LNCaP clone FGC (cell line): Measurements from ENCODE around the gene PHOSPHO1.
"Not testable (repeated sequence)": the region's sequence is repeated elsewhere in the genome, so short reads cannot be mapped to it uniquely, and the experiment has no call there.

Experiments used
- DNase-seq: peaks from one replicate; pipeline ENCODE4 v3.0.0-alpha.2; 2011; ENCODE audit warnings: low read depth
- H3K4me3 ChIP-seq: 2 replicates; pipeline ENCODE4 v1.5.1; 2011; ENCODE audit warnings: mild to moderate bottlenecking, low read depth, low read length, control low read depth
- TF ChIP-seq, protein P1 (sequence below): IDR thresholded peaks from 2 replicates; pipeline ENCODE4 v1.5.1; 2012; ENCODE audit warnings: mild to moderate bottlenecking; ENCODE audit not compliant: control insufficient read depth, insufficient read depth; ENCODE audit errors: extremely low read depth

PHOSPHO1 gene

DNA sequence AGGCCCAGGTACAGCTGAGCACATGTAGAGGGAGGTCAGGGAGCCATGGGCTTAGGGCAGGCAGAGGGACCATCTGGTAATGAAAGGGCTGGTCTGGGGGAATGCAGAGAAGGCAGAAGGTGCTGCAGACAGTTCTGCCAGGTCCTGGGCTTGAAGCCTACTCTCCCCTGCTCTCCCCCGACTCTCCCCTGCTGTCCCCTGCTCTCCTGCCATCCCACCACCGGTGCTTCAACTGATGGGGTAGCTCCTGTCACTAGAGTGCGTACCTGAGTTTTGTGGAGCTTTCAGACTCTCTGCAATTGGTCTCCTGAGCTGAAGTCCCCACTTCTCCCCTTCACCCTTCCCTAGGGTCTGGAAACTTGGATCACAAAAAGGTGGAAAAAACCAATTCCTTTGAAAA is 37.3 kb upstream of the PHOSPHO1 start:
- no peak for DNase-seq
- TF ChIP-seq, protein P1, sequence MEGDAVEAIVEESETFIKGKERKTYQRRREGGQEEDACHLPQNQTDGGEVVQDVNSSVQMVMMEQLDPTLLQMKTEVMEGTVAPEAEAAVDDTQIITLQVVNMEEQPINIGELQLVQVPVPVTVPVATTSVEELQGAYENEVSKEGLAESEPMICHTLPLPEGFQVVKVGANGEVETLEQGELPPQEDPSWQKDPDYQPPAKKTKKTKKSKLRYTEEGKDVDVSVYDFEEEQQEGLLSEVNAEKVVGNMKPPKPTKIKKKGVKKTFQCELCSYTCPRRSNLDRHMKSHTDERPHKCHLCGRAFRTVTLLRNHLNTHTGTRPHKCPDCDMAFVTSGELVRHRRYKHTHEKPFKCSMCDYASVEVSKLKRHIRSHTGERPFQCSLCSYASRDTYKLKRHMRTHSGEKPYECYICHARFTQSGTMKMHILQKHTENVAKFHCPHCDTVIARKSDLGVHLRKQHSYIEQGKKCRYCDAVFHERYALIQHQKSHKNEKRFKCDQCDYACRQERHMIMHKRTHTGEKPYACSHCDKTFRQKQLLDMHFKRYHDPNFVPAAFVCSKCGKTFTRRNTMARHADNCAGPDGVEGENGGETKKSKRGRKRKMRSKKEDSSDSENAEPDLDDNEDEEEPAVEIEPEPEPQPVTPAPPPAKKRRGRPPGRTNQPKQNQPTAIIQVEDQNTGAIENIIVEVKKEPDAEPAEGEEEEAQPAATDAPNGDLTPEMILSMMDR = no peak
- H3K4me3 ChIP-seq = no peak overlapping the region

- no peak for DNase-seq
- no peak overlapping the region for H3K4me3 ChIP-seq
- TF ChIP-seq, protein P1 = no peak
Observed at GRCh38 chr17:49266233-49266632, 35.6 kb upstream of the PHOSPHO1 start.

DNA sequence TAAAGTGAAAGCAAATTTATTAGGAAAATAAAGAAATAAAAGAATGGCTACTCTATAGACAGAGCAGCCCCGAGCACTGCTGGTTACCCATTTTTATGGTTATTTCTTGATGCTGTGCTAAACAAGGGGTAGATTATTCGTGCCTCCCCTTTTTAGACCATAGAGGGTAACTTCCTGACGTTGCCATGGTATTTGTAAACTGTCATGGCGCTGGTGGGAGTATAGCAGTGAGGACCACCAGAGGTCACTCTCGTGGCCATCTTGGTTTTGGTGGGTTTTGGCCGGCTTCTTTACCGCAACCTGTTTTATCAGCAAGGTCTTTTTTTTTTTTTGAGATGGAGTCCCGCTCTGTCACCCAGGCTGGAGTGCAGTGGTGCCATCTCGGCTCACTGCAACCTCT is 31.0 kb upstream of the PHOSPHO1 start:
- H3K4me3 ChIP-seq, DNase-seq: not testable (repeated sequence)

- TF ChIP-seq, protein P1 = no peak
- no peak overlapping the region for H3K4me3 ChIP-seq
- DNase-seq = no peak
Observed at GRCh38 chr17:49260817-49261291, 30.3 kb upstream of the PHOSPHO1 start.

DNA sequence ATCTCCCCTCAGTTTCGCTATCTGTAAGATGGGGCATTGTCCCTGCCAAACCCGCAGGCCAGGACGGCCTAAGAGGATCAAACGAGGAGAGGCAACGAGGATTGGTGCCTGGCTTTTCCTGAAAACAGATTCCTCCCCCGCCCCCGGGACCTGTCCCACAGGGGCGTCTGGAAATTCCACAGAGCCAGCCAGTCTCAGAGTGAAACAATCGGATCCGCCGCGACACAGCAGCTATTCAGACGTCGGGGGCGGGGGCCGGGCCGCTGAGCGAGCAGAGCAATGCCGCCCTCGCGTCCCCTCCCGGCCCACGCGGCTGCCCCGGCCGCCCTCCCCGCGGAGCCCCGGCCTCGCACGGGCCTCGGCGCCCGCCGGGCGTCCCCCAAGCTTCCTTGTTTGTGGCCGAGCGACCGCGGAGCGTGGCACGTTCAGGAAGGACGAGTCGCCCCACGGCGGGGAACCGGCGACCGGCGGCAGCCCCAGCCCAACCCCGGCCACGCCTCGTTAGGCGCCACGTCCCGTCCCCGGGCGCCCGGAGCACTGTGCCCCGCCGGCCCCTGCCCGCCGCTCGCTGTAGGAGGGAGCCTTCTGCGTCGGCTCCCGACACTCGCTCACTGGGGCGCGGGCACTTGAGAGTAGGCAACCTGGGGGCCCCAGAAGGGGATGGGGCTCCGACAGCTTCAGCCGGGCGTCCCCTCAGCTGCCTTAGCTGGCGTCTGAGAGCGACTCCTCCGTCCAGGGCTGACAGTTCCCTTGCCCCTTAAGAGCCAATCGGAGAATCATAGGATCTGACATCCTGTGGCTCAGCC is 29.6 kb upstream of the PHOSPHO1 start:
- DNase-seq = no peak
- TF ChIP-seq, protein P1 = no peak
- no peak overlapping the region for H3K4me3 ChIP-seq

DNA sequence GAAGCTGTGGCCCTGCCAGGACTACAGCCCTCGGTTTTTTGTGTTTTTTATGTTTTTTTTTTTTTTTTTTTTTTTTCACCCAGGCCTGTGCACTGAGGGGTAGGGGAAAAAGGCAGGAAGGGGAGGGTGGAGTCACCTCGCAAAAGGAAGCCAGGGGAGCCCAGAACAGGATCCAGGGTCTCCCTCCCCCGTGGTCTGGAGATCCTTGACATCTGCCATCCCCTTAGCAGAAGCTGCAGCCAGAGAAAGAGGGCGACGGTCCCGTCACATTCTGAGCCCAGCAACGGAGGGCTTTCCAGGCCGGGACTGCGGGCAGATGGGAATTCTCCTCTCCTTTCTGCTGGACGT is 29.1 kb upstream of the PHOSPHO1 start:
- DNase-seq = no peak
- no peak overlapping the region for H3K4me3 ChIP-seq
- TF ChIP-seq, protein P1 = no peak

GRCh38 chr17:49258394-49258793 is 27.8 kb upstream of the PHOSPHO1 start:
- DNase-seq = no peak
- TF ChIP-seq, protein P1 = no peak
- no peak overlapping the region for H3K4me3 ChIP-seq
